RPMI8226 (cell line): Measurements from ENCODE around the gene MLEC.

ENCODE experiments used
- DNase-seq: peaks from one replicate; pipeline ENCODE4 v3.0.0-alpha.2; 2015

The MLEC gene

DNA sequence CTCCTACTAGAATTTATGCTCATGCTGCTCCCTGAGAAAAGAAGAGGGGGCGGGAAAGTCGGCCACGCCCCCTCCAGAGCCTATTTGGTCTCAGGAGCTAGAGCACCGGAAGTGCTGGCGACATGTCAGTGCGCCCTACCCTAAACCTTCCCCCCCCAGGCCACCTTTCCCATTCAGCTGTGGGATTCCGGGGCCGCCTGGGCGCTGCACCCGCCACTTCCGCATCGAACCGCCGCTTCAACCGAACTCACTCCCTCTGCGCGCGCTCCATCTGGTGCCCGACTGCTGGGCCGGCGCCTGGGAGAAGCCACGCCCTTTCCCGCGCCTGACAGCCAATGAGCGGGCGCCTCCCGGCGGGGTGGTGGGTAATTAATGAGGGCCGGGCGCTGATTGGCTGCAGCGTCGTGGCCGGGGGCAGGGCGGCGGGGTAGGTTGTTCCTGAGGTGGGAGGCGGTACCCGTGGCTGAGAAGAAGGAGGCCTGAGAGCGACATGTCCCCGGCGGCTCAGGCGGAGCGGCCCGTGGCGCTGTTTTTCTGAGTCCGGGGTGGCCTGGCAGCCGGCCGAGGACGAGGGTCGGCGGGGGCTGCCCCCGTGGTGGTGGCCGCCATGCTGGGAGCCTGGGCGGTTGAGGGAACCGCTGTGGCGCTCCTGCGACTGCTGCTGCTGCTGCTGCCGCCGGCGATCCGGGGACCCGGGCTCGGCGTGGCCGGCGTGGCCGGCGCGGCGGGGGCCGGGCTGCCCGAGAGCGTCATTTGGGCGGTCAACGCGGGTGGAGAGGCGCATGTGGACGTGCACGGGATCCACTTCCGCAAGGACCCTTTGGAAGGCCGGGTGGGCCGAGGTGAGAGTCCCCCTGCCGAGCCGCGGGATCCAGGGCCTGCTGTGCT, at the start of gene MLEC:
TSS of gene MLEC (plus strand) at position 460 of the 888 bp plus-strand sequence. CDS start at position 608, 148 bp downstream.
- DNase-seq: peak; percentile 99

DNA sequence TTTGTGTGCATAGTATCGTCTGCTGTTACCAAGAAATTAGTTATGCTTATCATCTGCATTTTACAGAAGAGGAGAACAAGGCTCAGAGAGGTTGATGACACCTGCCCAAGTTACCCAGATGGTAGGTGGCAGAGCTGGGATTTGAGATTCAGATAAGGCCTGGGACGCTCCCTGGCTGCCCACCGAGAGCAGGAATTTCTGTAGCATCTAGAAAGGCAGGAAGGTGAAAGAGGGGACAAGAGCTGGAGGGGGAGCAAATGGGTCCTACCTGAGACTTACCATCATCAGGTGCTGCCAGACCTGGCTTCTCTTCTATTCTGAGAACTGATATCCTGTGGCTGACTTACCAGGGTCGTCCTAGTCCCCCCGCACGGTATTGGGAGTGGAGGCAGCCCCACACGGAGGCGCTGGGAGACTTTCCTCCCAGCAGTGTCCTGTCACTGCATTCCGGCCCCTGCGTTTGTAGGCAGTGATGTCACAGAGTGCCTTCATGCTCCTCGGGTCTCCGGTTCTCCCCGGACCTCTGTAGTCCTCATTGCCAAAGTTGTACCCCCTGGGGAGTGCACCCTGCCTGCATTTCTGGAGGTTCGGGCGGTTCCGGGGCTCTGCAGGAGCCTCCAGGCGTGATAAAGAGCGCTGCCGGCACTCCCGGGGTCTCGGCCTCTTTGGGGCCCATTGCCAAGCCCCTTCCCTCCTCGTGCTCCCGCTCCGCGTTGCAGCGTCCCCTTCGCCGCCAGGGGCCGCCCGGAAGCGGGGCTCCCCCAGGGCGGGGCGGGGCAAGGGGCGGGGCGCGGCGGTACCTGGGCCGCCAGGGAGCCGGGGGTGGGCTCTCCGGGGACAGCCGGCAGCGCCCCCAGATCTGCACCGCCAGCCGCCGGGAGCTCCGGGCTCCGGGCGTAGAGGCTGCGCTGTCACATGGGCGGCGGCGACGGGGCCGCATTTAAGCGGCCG, 46.9 kb upstream of the MLEC start, which contains the start of gene CABP1:
TSS of gene CABP1 (plus strand) at position 856 of the 951 bp plus-strand sequence. CDS start at position 916, 60 bp downstream.
- DNase-seq: peak; percentile 43

DNA sequence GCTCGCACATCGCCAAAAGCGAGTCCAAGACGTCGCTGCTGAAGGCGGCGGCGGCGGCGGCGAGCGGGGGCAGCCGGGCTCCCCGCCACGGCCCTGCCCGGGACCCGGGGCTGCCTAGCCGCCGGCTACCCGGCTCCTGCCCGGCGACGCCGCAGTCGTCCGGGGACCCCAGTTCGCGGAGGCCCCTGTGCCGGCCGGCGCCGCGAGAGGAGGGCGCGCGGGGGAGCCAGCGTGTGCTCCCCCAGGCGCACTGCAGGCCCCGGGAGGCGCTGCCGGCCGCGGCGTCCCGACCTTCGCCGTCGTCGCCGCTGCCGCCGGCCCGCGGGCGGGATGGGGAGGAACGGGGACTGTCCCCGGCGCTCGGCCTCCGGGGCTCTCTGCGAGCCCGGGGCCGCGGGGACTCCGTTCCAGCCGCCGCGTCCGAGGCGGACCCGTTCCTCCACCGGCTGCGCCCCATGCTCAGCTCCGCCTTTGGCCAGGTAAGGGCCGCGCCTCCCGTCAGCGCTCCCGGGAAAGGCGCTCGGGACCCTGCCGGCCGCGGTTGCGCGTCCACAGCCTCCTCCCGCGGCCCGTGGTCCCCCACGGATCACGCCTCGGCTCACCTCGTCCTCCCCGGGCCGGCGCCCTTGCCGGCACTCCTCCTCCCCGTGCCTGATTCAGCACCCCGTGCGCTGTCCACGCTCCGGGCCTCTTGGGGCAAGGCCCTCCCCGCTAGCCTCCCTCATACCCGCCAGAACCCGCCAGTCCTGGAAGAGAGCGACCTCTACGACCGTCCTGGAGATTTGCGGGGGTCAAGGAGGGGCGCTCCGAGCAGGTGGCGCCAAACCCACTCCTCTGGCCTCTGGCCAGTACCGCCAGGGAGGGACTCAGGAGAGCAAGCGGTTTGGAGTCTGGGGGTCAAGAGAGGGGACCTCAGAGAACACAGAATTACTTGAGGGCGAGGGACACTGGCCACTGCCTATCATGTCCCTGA, 45.8 kb upstream of the MLEC start:
- DNase-seq: peak; percentile 70

DNA sequence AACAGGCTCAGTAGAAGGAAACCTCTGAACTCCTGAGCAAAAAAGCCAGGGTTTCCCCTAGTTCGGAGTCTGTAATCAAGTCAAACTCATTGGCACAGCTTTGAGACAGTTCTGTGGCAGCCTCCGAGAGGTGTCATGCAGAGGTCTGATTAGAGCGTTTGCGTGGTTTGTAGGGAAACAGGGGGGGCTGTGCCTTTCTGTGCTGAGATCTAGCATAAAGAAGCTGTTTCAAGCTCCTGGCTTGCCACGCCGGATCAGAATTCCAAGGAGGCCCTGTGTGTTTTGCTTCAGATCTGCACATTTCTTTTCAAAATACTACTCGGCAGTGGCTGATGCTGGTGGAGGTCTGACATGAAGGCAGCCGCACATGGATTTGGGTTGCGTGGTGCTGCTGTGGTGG, 44.8 kb upstream of the MLEC start:
- no peak for DNase-seq

DNA sequence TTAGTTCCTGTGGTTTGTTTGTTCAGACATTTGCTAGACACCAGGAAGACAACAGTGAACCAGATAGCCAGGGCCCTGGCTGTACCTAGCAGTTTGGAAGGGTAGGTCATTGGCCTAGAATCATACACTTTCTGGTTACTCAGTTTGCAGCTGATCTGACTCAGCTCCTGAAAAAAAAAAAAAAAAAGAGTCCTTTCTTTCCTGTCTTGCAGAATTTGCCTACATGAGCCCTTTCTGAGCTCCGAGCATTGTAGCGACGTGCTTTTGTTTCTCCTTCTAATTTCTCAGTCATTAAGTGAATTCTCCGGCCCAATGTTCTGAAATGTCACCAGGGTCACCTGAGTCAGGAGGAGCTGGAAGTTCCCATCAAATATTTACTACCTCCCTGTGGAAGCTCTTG, 44.1 kb upstream of the MLEC start:
- no peak for DNase-seq

- no peak for DNase-seq
Observed at GRCh38 chr12:120643574-120643973, 43.4 kb upstream of the MLEC start.

- DNase-seq: no peak
Observed at GRCh38 chr12:120646044-120646443, 40.9 kb upstream of the MLEC start.

- DNase-seq: no peak
Observed at GRCh38 chr12:120647375-120647755, 39.6 kb upstream of the MLEC start.

- DNase-seq: no peak
Observed at GRCh38 chr12:120649442-120650232, 37.3 kb upstream of the MLEC start.

GRCh38 chr12:120650233-120650690, 36.7 kb upstream of the MLEC start:
- no peak for DNase-seq

DNA sequence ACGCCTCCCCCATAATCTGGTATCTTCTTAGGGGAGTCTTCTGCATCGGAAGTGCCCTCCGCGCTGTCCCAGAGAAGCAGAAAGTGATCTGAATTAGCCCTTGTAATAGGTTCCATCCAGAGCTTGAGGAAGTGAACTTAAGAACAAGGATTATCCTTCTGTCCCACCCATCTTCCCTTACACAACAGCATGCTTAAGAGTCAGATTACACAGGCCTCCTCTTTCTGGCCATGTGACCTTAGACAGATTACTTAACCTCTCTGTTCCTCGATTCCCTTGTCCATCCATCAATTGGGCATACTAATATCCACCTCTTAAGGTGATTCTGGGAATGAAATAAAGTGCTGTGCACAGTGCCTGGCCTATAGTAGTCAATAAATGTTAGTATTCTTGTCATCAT, 35.1 kb upstream of the MLEC start:
- DNase-seq: no peak

DNA sequence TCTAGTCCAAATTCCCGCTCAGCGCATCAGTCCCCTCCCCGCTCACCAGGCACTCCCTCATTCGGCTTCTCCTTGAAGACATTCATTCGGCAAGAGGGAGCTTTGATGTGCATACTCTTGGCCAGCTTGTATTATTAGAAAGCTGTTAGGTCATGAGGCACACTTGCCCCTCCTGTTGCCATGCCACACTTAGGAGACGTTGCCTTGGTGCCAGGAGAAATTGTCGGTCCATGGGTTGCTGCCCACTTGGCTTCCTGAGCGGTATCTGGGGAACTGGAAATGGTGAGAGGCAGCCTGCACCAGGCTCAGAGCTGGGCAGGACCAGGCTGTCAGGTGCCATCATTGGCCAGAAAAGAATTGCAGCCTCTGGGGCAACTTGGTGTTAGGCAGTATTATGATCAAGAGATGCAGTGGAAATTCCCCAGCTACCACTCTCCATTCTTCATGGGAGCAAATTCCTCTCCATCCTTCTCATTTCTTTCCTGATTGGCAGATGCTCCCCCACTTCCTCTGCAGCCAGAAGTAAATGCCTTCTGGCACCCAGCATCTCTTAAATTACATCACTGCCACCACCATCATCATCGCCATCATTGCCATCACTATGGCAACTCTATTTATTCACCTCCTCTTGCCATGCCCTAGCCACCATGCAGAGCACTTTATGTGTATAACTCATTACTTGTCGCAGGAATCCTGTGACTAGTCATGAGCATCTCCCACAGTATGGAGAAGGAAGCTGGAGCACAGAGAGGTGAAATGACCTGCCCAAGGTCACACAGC, 34.1 kb upstream of the MLEC start:
- no peak for DNase-seq

- no peak for DNase-seq
Observed at GRCh38 chr12:120653611-120654010, 33.3 kb upstream of the MLEC start.

- no peak for DNase-seq
Observed at GRCh38 chr12:120654656-120655055, 32.3 kb upstream of the MLEC start.

- no peak for DNase-seq
Observed at GRCh38 chr12:120656008-120656407, 30.9 kb upstream of the MLEC start.

GRCh38 chr12:120658286-120659150, 28.4 kb upstream of the MLEC start:
- peak; percentile 34 for DNase-seq

- DNase-seq: no peak
Observed at GRCh38 chr12:120659151-120659525, 27.8 kb upstream of the MLEC start.

GRCh38 chr12:120661432-120661831, 25.5 kb upstream of the MLEC start:
- DNase-seq: no peak

DNA sequence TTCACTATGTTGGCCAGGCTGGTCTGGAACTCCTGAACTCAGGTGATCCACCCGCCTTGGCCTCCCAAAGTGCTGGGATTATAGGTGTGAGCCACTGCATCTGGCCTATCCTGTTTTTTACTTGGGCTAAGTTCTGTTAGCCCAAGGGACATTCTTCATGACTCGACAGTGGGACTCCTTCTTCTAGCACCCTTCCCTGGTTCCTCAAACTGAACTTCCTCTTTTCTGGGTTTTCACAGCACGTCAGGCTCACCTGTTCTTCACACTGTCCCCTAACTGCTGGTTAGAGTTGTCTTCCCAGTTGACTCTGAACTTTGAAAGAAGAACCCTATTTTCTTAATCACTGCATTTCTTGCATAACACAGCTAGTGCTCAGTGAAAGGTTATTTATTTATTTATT, 24.1 kb upstream of the MLEC start:
- peak; percentile 79 for DNase-seq

DNA sequence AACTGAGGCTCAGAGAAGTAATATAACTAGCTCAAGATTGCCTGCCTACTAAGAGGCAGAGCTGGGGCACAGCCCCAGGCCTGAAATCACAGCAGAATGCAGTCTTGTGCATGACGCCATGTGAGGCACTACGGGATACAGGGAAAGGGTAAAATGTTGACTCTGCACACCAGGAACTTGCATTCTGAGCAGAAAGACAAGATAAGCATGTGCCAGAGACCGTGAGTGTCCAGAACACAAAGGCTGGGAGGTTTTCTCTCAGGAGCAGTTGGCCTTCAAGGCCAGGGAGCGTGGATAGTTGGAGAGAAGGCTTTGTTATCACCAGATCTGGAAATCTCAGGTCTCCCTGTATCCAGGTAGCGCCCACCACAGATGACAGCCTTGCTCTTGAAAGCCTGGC, 23.2 kb upstream of the MLEC start:
- no peak for DNase-seq
